HL-60 (cell line): ENCODE data around the gene CSNK2B.

Experiments
- DNase-seq, 2 experiments: peaks; one replicate each; pipeline ENCODE4 v3.0.0-alpha.2; 2010 to 2020; ENCODE audit warnings: low read depth in 1 of 2, low spot score in 1 of 2
- H3K27ac ChIP-seq: fragments of 250-450 bp; sonication (Bioruptor Pico); replicated peaks from 2 replicates; pipeline ENCODE4 v1.5.1; 2020; ENCODE audit warnings: mild to moderate bottlenecking, moderate library complexity
- H3K27me3 ChIP-seq: fragments of 250-450 bp; sonication (Bioruptor Pico); 2 replicates; pipeline ENCODE4 v1.5.1; 2021; ENCODE audit warnings: mild to moderate bottlenecking, moderate library complexity; ENCODE audit not compliant: insufficient read depth, poor library complexity, severe bottlenecking
- H3K4me3 ChIP-seq: replicated peaks from 2 replicates; pipeline ENCODE4 v1.5.1; 2011; ENCODE audit warnings: mild to moderate bottlenecking, control low read depth, low read length; ENCODE audit not compliant: insufficient read depth
- CTCF ChIP-seq: IDR thresholded peaks from one replicate; pipeline ENCODE4 v1.5.1; 2011; ENCODE audit warnings: low read length, control low read depth, inconsistent platforms; ENCODE audit not compliant: insufficient read depth
- GABPA ChIP-seq: IDR thresholded peaks from 2 replicates; pipeline ENCODE4 v1.6.1; 2012; ENCODE audit warnings: low read depth
- POLR2AphosphoS5 ChIP-seq: IDR thresholded peaks from 2 replicates; pipeline ENCODE4 v1.6.1; 2012; ENCODE audit warnings: low read depth
- REST ChIP-seq: IDR thresholded peaks from 2 replicates; pipeline ENCODE4 v1.6.1; 2012; ENCODE audit warnings: low read depth; ENCODE audit not compliant: insufficient replicate concordance
- SPI1 ChIP-seq: IDR thresholded peaks from 2 replicates; pipeline ENCODE4 v1.6.1; 2012; ENCODE audit warnings: low read depth, mild to moderate bottlenecking, borderline replicate concordance

CSNK2B gene

DNA sequence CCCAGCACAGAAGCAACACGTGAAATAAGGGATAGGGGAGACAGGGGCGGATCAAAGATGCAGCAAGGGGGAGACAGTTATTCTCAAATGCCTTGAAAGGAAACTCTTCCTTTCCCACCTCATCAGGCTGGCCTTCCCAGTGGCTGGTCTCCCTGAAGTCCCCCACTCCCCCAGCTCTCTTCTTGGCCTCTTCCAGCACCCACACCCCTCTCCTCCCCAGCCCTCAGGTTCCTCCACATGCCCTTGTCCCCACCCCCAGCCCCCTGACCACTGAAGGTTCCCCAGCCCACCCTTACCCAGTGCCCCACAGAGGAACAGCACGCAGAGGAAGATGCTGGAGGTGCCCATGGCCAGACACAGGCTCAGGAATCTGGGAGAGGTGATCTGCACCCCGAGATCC is 47.6 kb downstream of the CSNK2B start:
- no peak overlapping the region for H3K27ac ChIP-seq
- H3K27me3 ChIP-seq = no peaks in the 10 kb centered on the region
- TF ChIP-seq POLR2AphosphoS5 = no peak
- TF ChIP-seq SPI1 = no peak
- TF ChIP-seq REST = no peak
- TF ChIP-seq CTCF = no peak
- no peak for TF ChIP-seq GABPA
- H3K4me3 ChIP-seq = no peak overlapping the region
- DNase-seq = no peak

DNA sequence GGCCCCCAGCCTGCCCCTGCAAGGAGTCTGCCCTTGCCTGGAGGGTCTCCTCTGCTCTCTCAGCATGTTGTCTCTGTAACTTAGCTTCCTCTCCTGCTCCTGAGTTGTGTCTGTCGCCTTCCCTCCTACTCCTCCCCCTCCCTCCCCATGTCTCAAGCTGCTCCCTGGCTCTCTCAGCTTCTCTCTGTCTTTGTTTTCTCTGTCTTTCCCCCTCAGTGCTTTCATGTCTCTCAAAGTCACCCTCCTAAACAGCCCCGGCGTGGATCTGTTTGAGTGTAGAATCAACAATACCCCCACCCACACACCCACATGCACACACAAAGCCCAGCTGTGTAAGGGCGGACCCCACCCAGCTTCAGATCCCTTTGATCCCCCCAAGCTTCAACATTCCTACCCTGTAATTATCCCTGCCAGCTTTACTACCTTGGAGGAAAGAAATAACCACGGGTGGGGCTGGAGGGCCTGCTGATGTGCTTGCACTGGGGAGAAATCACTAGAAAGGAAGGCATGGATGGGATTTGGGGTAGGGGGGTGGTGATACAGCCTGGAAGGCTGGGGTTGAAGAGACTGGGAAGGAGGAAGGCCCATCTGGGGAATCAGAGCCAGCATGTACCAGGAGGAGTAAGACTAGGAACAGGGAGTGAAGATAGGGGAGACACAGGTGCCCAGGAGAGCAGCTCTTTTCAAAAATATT is 48.3 kb downstream of the CSNK2B start:
- H3K4me3 ChIP-seq = no peak overlapping the region

More for the DNA sequence above, 48.3 kb downstream of the CSNK2B start:
- Histone ChIP-seq H3K27ac (no peak overlapping the region), H3K27me3 (no peaks in the 10 kb centered on the region)
- TF ChIP-seq CTCF = no peak
- TF ChIP-seq POLR2AphosphoS5 = no peak
- TF ChIP-seq SPI1 = no peak
- no peak for TF ChIP-seq REST
- TF ChIP-seq GABPA = no peak
- no peak for DNase-seq
